ENCODE data around the gene HES7. TPM values are rescaled to one million over a fixed set of nuclear protein-coding genes. Genes with fewer than 3 reads are reported as not detected.
"Not testable (repeated sequence)": the region's sequence is repeated elsewhere in the genome, so short reads cannot be mapped to it uniquely, and the experiment has no call there.

Gene HES7
- total RNA-seq, 1 donor from 2014 or later = 0.46 TPM

- no peaks in the 10 kb centered on the region for H3K9me3 Mint-ChIP-seq
- peak overlapping the region; percentile 61 for H3K4me3 Mint-ChIP-seq
- H3K36me3 Mint-ChIP-seq = no peaks in the 10 kb centered on the region
- peak overlapping the region; percentile 80 for H3K27ac Mint-ChIP-seq
- H3K4me1 Mint-ChIP-seq (ENCODE audit: unreplicated experiment) = no peaks in the 10 kb centered on the region
- TF ChIP-seq, protein P1, sequence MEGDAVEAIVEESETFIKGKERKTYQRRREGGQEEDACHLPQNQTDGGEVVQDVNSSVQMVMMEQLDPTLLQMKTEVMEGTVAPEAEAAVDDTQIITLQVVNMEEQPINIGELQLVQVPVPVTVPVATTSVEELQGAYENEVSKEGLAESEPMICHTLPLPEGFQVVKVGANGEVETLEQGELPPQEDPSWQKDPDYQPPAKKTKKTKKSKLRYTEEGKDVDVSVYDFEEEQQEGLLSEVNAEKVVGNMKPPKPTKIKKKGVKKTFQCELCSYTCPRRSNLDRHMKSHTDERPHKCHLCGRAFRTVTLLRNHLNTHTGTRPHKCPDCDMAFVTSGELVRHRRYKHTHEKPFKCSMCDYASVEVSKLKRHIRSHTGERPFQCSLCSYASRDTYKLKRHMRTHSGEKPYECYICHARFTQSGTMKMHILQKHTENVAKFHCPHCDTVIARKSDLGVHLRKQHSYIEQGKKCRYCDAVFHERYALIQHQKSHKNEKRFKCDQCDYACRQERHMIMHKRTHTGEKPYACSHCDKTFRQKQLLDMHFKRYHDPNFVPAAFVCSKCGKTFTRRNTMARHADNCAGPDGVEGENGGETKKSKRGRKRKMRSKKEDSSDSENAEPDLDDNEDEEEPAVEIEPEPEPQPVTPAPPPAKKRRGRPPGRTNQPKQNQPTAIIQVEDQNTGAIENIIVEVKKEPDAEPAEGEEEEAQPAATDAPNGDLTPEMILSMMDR (conservative IDR thresholded peaks at IDR 0.05) = no peak
- DNase-seq (ENCODE audit: extremely low spot score, unreplicated experiment) = no peak
- H3K27me3 Mint-ChIP-seq = peaks cover 75% of the 10 kb centered on the region
These were observed 42.0 kb downstream of the HES7 start for GRCh38 chr17:8081876-8082275.

DNA sequence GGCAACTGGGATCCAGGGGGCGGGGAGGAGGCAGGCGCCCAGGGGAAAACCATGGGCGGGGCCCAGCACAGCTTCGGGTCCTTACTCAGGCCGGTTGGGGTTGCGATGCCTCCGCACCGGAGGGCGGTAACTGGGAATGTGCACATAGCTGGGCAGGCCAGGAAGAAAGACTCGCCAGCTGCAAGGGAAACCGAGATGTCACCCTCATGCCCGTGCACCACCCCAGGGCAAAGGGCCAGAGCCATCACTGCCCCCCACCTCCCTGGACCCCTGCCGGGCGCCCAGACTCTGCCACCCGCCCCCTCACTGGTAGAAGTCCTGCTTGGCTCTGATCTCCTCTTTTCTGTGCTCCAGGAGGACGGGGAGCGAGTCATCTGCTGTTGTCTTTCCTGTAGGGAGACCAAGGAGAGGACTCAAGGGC lies 43.1 kb downstream of the HES7 start:
- peak overlapping the region; percentile 87 for H3K4me3 Mint-ChIP-seq
- no peaks in the 10 kb centered on the region for H3K9me3 Mint-ChIP-seq
- H3K27me3 Mint-ChIP-seq = peaks cover 77% of the 10 kb centered on the region
- H3K36me3 Mint-ChIP-seq = no peaks in the 10 kb centered on the region
- no peaks in the 10 kb centered on the region for H3K4me1 Mint-ChIP-seq (ENCODE audit: unreplicated experiment)
- no peak overlapping the region for H3K27ac Mint-ChIP-seq
- DNase-seq (ENCODE audit: extremely low spot score, unreplicated experiment) = no peak
- TF ChIP-seq, protein P1 (conservative IDR thresholded peaks at IDR 0.05) = no peak

DNA sequence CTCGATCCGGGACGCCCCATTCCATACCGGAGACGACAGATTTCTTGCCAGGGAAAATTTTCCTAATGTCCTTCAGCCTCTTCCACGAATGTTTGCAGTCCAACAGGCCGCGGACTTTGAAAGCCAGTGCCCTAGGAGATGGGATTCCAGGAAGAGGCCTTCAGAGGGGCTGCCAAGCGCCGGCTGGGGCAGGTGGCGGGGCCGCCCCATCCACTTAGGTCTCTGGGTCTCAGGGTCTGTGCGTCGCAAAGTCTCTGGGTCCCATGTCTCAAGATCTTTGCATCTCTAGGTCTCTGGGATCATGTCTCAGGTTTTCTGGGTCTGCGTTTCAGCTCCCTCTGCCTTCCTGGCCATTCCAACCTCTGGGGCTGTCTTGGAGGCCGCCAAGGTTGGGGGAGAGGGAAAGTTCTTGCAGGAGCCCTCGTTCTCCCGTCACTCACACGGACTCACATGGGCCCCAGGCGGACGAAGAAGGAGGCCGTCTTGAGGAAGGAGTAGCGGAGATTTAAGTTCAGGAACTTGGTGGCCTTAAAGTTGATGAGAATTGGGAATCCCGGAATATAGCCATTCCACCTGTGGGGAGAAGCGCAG lies 43.6 kb downstream of the HES7 start:
- TF ChIP-seq, protein P1 (conservative IDR thresholded peaks at IDR 0.05) = no peak
- Mint-ChIP-seq H3K4me3 (peak overlapping the region; percentile 87), H3K27me3 (peaks cover 77% of the 10 kb centered on the region), H3K9me3 (no peaks in the 10 kb centered on the region), H3K4me1 (ENCODE audit: unreplicated experiment) (no peaks in the 10 kb centered on the region), H3K27ac (no peak overlapping the region), H3K36me3 (no peaks in the 10 kb centered on the region)
- DNase-seq (ENCODE audit: extremely low spot score, unreplicated experiment) = no peak

GRCh38 chr17:8079291-8080207 lies 44.4 kb downstream of the HES7 start:
- Mint-ChIP-seq H3K4me3 (peak overlapping the region; percentile 87), H3K27me3 (peaks cover 81% of the 10 kb centered on the region), H3K36me3 (no peaks in the 10 kb centered on the region), H3K9me3 (no peaks in the 10 kb centered on the region), H3K27ac (no peak overlapping the region), H3K4me1 (ENCODE audit: unreplicated experiment) (no peaks in the 10 kb centered on the region)
- TF ChIP-seq, protein P1 (conservative IDR thresholded peaks at IDR 0.05) = peak; percentile 97
- peak; percentile 86 for DNase-seq (ENCODE audit: extremely low spot score, unreplicated experiment)

GRCh38 chr17:8077939-8078338 lies 46.0 kb downstream of the HES7 start:
- Mint-ChIP-seq H3K27me3 (peaks cover 89% of the 10 kb centered on the region), H3K4me3 (peak overlapping the region; percentile 65)
- H3K9me3 Mint-ChIP-seq; H3K4me1 Mint-ChIP-seq (ENCODE audit: unreplicated experiment); DNase-seq (ENCODE audit: extremely low spot score, unreplicated experiment); H3K27ac Mint-ChIP-seq; H3K36me3 Mint-ChIP-seq: not testable (repeated sequence)

Measured in type B pancreatic cell (in vitro differentiated cells).